Liver (tissue), 9 donors: Measurements from ENCODE around the gene COPZ1. TPM values are rescaled to one million over a fixed set of nuclear protein-coding genes. Genes with fewer than 3 reads are reported as not detected.
"Not testable (repeated sequence)": the region's sequence is repeated elsewhere in the genome, so short reads cannot be mapped to it uniquely, and the experiment has no call there.

Source experiments
- DNase-seq: peaks from one replicate; pipeline ENCODE4 v3.0.0-alpha.2; 2017; ENCODE audit warnings: low spot score
- H3K27ac ChIP-seq, 2 donors: one replicate each; pipeline ENCODE4 v1.7.0; 2013; ENCODE audit warnings: inconsistent platforms in 2 of 2, low read length in 2 of 2, control low read depth in 1 of 2, low read depth in 1 of 2, mild to moderate bottlenecking in 1 of 2
- H3K27me3 ChIP-seq, 4 donors: one replicate each; pipeline versions ENCODE4 v1.6.1 to v1.7.0; 2013; ENCODE audit warnings: low read length in 3 of 4, inconsistent platforms in 1 of 4, mild to moderate bottlenecking in 1 of 4, moderate library complexity in 1 of 4; ENCODE audit not compliant: control insufficient read depth in 4 of 4, insufficient read depth in 4 of 4
- H3K36me3 ChIP-seq, 4 donors: one replicate each; pipeline versions ENCODE4 v1.6.1 to v1.7.0; 2013; ENCODE audit warnings: low read length in 3 of 4, mild to moderate bottlenecking in 3 of 4, low read depth in 1 of 4, moderate library complexity in 1 of 4; ENCODE audit not compliant: control insufficient read depth in 4 of 4, insufficient read depth in 3 of 4
- H3K4me1 ChIP-seq, 4 donors: one replicate each; pipeline versions ENCODE4 v1.6.1 to v1.7.0; 2013; ENCODE audit warnings: low read length in 3 of 4, mild to moderate bottlenecking in 3 of 4, moderate library complexity in 1 of 4; ENCODE audit not compliant: control insufficient read depth in 4 of 4, insufficient read depth in 4 of 4
- H3K4me3 ChIP-seq, 3 donors: one replicate each; pipeline versions ENCODE4 v1.6.1 to v1.7.0; 2013; ENCODE audit warnings: low read length in 3 of 3, control low read depth in 1 of 3, low read depth in 1 of 3, mild to moderate bottlenecking in 1 of 3
- H3K9ac ChIP-seq, 2 donors: one replicate each; pipeline ENCODE4 v1.7.0; 2013; ENCODE audit warnings: low read length in 2 of 2, mild to moderate bottlenecking in 2 of 2, moderate library complexity in 2 of 2, control low read depth in 1 of 2, low read depth in 1 of 2
- H3K9me3 ChIP-seq, 4 donors: one replicate each; pipeline versions ENCODE4 v1.6.1 to v1.7.0; 2013; ENCODE audit warnings: low read length in 3 of 4; ENCODE audit not compliant: control insufficient read depth in 4 of 4
- CTCF ChIP-seq: fragments of 150-350 bp; IDR thresholded peaks from 2 replicates; pipeline ENCODE4 v1.5.1; 2017; ENCODE audit warnings: improper control_type of control experiment, low read depth, low read length; ENCODE audit not compliant: missing input control
- FOXA1 ChIP-seq: IDR thresholded peaks from 2 replicates; pipeline ENCODE4 v1.6.1; 2016; ENCODE audit warnings: antibody characterized with exemption
- FOXA2 ChIP-seq: IDR thresholded peaks from 2 replicates; pipeline ENCODE4 v1.6.1; 2016; ENCODE audit warnings: antibody characterized with exemption
- GABPA ChIP-seq, 2 donors: IDR thresholded peaks in 1 of 2; conservative IDR thresholded peaks in 1 of 2; 2 replicates each; pipeline ENCODE4 v1.6.1; 2016; ENCODE audit warnings: antibody characterized with exemption in 2 of 2, mild to moderate bottlenecking in 1 of 2, moderate library complexity in 1 of 2
- HNF4A ChIP-seq, 2 donors: conservative IDR thresholded peaks; 2 replicates each; pipeline ENCODE4 v1.6.1; 2016; ENCODE audit warnings: antibody characterized with exemption in 2 of 2, mild to moderate bottlenecking in 2 of 2
- HNF4G ChIP-seq: IDR thresholded peaks from 2 replicates; pipeline ENCODE4 v1.6.1; 2016; ENCODE audit warnings: antibody characterized with exemption
- NR2F2 ChIP-seq: IDR thresholded peaks from 2 replicates; pipeline ENCODE4 v1.6.1; 2016; ENCODE audit warnings: antibody characterized with exemption
- RXRA ChIP-seq, 2 donors: IDR thresholded peaks; 2 replicates each; pipeline ENCODE4 v1.6.1; 2017 to 2018; ENCODE audit warnings: antibody characterized with exemption in 2 of 2, mild to moderate bottlenecking in 1 of 2
- SP1 ChIP-seq: IDR thresholded peaks from 2 replicates; pipeline ENCODE4 v1.6.1; 2018; ENCODE audit warnings: antibody characterized with exemption, mild to moderate bottlenecking
- WGBS: extraction: QIAGEN DNeasy Blood & Tissue Kit; methylation state at CpG from one replicate; pipeline ENCODE4 v1.1.7; 2013; 5-methylcytosine and 5-hydroxymethylcytosine counted together
- polyA plus RNA-seq, 2 donors: library from polyadenylated mRNA; stranded (reverse) in 1 of 2; unstranded in 1 of 2; fragments of 200-250 nt in 1 of 2; fragments of >200 nt in 1 of 2; fragmentation: Nextera tagmentation in 1 of 2; extraction: Ambion mirVana in 1 of 2; gene quantifications; one replicate each; pipeline versions ENCODE4 v1.2.1 to v1.2.3, GENCODE V29; 2013 to 2015
- total RNA-seq, 2 donors: library from RNA; depleted of rRNA; stranded (reverse); fragments of >200 nt; gene quantifications; one replicate each; pipeline ENCODE4 v1.2.3, GENCODE V29; 2014
- TF ChIP-seq, protein P1 (sequence below): IDR thresholded peaks from 2 replicates; pipeline ENCODE4 v1.6.1; 2016; ENCODE audit warnings: antibody characterized with exemption
- TF ChIP-seq, protein P2 (sequence below): IDR thresholded peaks from 2 replicates; pipeline ENCODE4 v1.6.1; 2016; ENCODE audit warnings: antibody characterized with exemption
- donor health status: healthy.
- donor health status: healthy.
- donor health status: healthy.
- donor health status: healthy.
- donor health status: healthy.

COPZ1 gene
- total and polyA plus RNA-seq, 4 donors: 54.6 to 92.6 (median 79.8) TPM

- Histone ChIP-seq H3K9me3 (no peaks in the 10 kb centered on the region), H3K4me3 (peak overlapping the region in 1 of 3 donors; percentile 48), H3K27ac (no peak overlapping the region), H3K4me1 (peaks cover 0 to 53% (median 43%) of the 10 kb centered on the region in 4 donors), H3K36me3 (peaks cover 19 to 59% (median 48%) of the 10 kb centered on the region in 4 donors), H3K9ac (no peak overlapping the region), H3K27me3 (no peaks in the 10 kb centered on the region)
- 57% methylated on average over 11 of the region's 11 CpGs for WGBS
- no peak for DNase-seq
- TF ChIP-seq HNF4A (conservative IDR thresholded peaks at IDR 0.05): no peak
- TF ChIP-seq HNF4G: no peak
- no peak for TF ChIP-seq FOXA1
- TF ChIP-seq, protein P1, sequence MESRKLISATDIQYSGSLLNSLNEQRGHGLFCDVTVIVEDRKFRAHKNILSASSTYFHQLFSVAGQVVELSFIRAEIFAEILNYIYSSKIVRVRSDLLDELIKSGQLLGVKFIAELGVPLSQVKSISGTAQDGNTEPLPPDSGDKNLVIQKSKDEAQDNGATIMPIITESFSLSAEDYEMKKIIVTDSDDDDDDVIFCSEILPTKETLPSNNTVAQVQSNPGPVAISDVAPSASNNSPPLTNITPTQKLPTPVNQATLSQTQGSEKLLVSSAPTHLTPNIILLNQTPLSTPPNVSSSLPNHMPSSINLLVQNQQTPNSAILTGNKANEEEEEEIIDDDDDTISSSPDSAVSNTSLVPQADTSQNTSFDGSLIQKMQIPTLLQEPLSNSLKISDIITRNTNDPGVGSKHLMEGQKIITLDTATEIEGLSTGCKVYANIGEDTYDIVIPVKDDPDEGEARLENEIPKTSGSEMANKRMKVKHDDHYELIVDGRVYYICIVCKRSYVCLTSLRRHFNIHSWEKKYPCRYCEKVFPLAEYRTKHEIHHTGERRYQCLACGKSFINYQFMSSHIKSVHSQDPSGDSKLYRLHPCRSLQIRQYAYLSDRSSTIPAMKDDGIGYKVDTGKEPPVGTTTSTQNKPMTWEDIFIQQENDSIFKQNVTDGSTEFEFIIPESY: no peak
- TF ChIP-seq FOXA2: no peak
- TF ChIP-seq RXRA (IDR thresholded peaks at IDR 0.05): no peak
- TF ChIP-seq SP1: no peak
- TF ChIP-seq, protein P2, sequence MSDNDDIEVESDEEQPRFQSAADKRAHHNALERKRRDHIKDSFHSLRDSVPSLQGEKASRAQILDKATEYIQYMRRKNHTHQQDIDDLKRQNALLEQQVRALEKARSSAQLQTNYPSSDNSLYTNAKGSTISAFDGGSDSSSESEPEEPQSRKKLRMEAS: no peak
- TF ChIP-seq NR2F2: no peak
- no peak for TF ChIP-seq GABPA (IDR thresholded peaks at IDR 0.05 in 1 of 2, conservative IDR thresholded peaks at IDR 0.05 in 1 of 2)
- TF ChIP-seq CTCF: no peak
Observed at GRCh38 chr12:54282949-54283593, 41.9 kb upstream of the COPZ1 start.

DNA sequence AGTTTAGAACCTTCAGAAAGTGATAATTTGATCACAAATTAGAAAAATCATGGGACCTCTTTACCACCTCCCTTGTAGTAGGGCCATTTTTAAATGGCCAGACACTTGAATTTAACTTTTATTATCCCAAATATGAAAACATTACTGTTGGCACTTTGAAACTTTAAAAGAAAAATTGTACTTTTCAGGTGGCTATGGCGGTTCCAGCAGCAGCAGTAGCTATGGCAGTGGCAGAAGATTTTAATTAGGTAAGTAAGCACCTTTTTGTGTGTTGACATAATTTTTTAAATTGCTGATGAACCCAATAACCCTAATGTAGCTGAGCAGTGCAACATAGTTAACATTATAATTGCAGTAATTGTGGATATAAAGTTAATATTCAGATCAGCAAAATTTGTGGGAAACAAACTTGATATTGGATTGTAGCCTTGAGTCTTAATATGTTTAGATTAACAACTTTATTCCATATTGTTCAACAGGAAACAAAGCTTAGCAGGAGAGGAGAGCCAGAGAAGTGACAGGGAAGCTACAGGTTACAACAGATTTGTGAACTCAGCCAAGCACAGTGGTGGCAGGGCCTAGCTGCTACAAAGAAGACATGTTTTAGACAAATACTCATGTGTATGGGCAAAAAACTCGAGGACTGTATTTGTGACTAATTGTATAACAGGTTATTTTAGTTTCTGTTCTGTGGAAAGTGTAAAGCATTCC, 40.7 kb upstream of the COPZ1 start:
- not testable (repeated sequence) for DNase-seq, H3K27ac ChIP-seq, H3K27me3 ChIP-seq, H3K9ac ChIP-seq, H3K9me3 ChIP-seq
- Histone ChIP-seq H3K4me3 (peak overlapping the region in 1 of 3 donors; percentile 2), H3K4me1 (peaks cover 0 to 42% (median 36%) of the 10 kb centered on the region in 4 donors), H3K36me3 (peaks cover 19 to 59% (median 50%) of the 10 kb centered on the region in 4 donors)
- WGBS: 70% methylated on average over 1 of the region's 2 CpGs
